SK-N-SH treated with all-trans-retinoic acid at 6 μM for 48 hours (cell line): ENCODE data around the gene VASN.

Experiments used
- BACH2 ChIP-seq: fragments of 250-450 bp; sonication (Bioruptor Pico); IDR thresholded peaks from 2 replicates; pipeline ENCODE4 v1.9.0; 2021; ENCODE audit warnings: mild to moderate bottlenecking, borderline replicate concordance
- CREB5 ChIP-seq: fragments of 250-450 bp; sonication (Bioruptor Pico); IDR thresholded peaks from 2 replicates; pipeline ENCODE4 v1.5.1; 2020; ENCODE audit warnings: low read depth, mild to moderate bottlenecking, moderate library complexity
- CSRNP3 ChIP-seq: fragments of 250-450 bp; sonication (Bioruptor Pico); IDR thresholded peaks from 2 replicates; pipeline ENCODE4 v1.5.1; 2021; ENCODE audit warnings: mild to moderate bottlenecking, moderate library complexity
- ISL1 ChIP-seq: fragments of 250-450 bp; sonication (Bioruptor Pico); IDR thresholded peaks from 2 replicates; pipeline ENCODE4 v2.1.2; 2022; ENCODE audit warnings: mild to moderate bottlenecking, moderate library complexity
- PATZ1 ChIP-seq: fragments of 250-450 bp; sonication (Bioruptor Pico); IDR thresholded peaks from 2 replicates; pipeline ENCODE4 v1.8.0; 2020; ENCODE audit warnings: mild to moderate bottlenecking, moderate library complexity, borderline replicate concordance
- POU6F1 ChIP-seq: fragments of 250-450 bp; sonication (Bioruptor Pico); IDR thresholded peaks from 2 replicates; pipeline ENCODE4 v1.8.0; 2021; ENCODE audit warnings: low read depth, mild to moderate bottlenecking, moderate library complexity, borderline replicate concordance
- RARB ChIP-seq: fragments of 250-450 bp; sonication (Bioruptor Pico); IDR thresholded peaks from 2 replicates; pipeline ENCODE4 v1.8.0; 2021; ENCODE audit warnings: mild to moderate bottlenecking, moderate library complexity
- TCF4 ChIP-seq: fragments of 250-450 bp; sonication (Bioruptor Pico); IDR thresholded peaks from 2 replicates; pipeline ENCODE4 v1.8.0; 2021; ENCODE audit warnings: mild to moderate bottlenecking, moderate library complexity, borderline replicate concordance
- TSHZ2 ChIP-seq: fragments of 250-450 bp; sonication (Bioruptor Pico); IDR thresholded peaks from 2 replicates; pipeline ENCODE4 v1.5.0; 2020; ENCODE audit warnings: mild to moderate bottlenecking, moderate library complexity
- ZC3H10 ChIP-seq: fragments of 250-450 bp; sonication (Bioruptor Pico); IDR thresholded peaks from 2 replicates; pipeline ENCODE4 v1.5.1; 2021; ENCODE audit warnings: mild to moderate bottlenecking, moderate library complexity
- ZFP30 ChIP-seq: fragments of 450-650 bp; formaldehyde crosslinking; IDR thresholded peaks from 2 replicates; pipeline ENCODE4 v1.5.0; 2022; ENCODE audit warnings: mild to moderate bottlenecking, moderate library complexity
- ZNF565 ChIP-seq: fragments of 450-650 bp; formaldehyde crosslinking; conservative IDR thresholded peaks from 2 replicates; pipeline ENCODE4 v1.5.0; 2020; ENCODE audit warnings: low read depth, mild to moderate bottlenecking, moderate library complexity

- no peak for TF ChIP-seq BACH2 (CRISPR knock-in tag)
- no peak for TF ChIP-seq ZC3H10 (CRISPR knock-in tag)
- TF ChIP-seq ZFP30, result no peak
- no peak for TF ChIP-seq ZNF565 (CRISPR knock-in tag)
- no peak for TF ChIP-seq POU6F1 (CRISPR knock-in tag)
- TF ChIP-seq ISL1 (CRISPR knock-in tag), result no peak
- no peak for TF ChIP-seq TSHZ2 (CRISPR knock-in tag)
- TF ChIP-seq RARB, result no peak
- no peak for TF ChIP-seq TCF4
- TF ChIP-seq CREB5 (CRISPR knock-in tag), result no peak
- no peak for TF ChIP-seq PATZ1 (CRISPR knock-in tag)
- TF ChIP-seq CSRNP3 (CRISPR knock-in tag), result no peak
Measured at GRCh38 chr16:4334724-4335495, 36.7 kb upstream of the VASN start.
